Stimulated activated naive CD8-positive, alpha-beta T cell treated with anti-CD3 and anti-CD28 coated beads, Interleukin-15, Interleukin-2, amounts not matched to agents 100 ng/mL and 50 ng/mL, for 24 hours (primary cell): ENCODE measurements around the gene ANXA10.
"Not testable (repeated sequence)": the region's sequence is repeated elsewhere in the genome, so short reads cannot be mapped to it uniquely, and the experiment has no call there.

ENCODE experiments used
- H3K27ac Mint-ChIP-seq: one replicate; pipeline ENCODE4 v1.8.0; 2021; ENCODE audit warnings: mild to moderate bottlenecking, mixed read lengths
- H3K27me3 Mint-ChIP-seq: one replicate; pipeline ENCODE4 v1.8.0; 2021; ENCODE audit warnings: mixed read lengths
- H3K36me3 Mint-ChIP-seq: one replicate; pipeline ENCODE4 v1.8.0; 2021; ENCODE audit warnings: low read depth, mixed read lengths
- H3K4me1 Mint-ChIP-seq: one replicate; pipeline ENCODE4 v1.8.0; 2021; ENCODE audit warnings: low read depth, mixed read lengths
- H3K4me3 Mint-ChIP-seq: one replicate; pipeline ENCODE4 v1.8.0; 2021; ENCODE audit warnings: mild to moderate bottlenecking, mixed read lengths
- H3K9me3 Mint-ChIP-seq: one replicate; pipeline ENCODE4 v1.8.0; 2021; ENCODE audit warnings: mixed read lengths

Gene ANXA10

DNA sequence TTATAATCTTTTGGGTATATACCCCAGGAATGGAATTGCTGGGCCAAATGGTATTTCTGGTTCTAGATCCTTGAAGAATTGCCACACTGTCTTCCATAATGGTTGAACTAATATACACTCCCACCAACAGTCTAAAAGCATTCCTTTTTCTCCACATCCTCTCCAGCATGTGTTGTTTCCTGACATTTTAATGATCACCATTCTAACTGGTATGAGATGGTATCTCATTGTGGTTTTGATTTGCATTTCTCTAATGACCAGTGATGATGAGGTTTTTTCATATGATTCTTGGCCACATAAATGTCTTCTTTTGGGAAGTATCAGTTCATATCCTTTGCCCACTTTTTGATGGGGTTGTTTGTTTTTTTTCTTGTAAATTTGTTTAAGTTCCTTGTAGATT is 121.2 kb downstream of the ANXA10 start:
- peaks cover 58% of the 10 kb centered on the region for H3K36me3 Mint-ChIP-seq

GRCh38 chr4:168218645-168219044 is 126.3 kb downstream of the ANXA10 start:
- Mint-ChIP-seq H3K9me3 (peaks cover 10% of the 10 kb centered on the region), H3K4me3 (no peak overlapping the region), H3K4me1 (peaks cover 5% of the 10 kb centered on the region), H3K27ac (no peak overlapping the region), H3K36me3 (peaks cover 89% of the 10 kb centered on the region), H3K27me3 (no peaks in the 10 kb centered on the region)

More for the DNA sequence above, 121.2 kb downstream of the ANXA10 start:
- not testable (repeated sequence) for H3K27ac Mint-ChIP-seq, H3K4me1 Mint-ChIP-seq, H3K27me3 Mint-ChIP-seq, H3K4me3 Mint-ChIP-seq
- H3K9me3 Mint-ChIP-seq: peaks cover 17% of the 10 kb centered on the region

DNA sequence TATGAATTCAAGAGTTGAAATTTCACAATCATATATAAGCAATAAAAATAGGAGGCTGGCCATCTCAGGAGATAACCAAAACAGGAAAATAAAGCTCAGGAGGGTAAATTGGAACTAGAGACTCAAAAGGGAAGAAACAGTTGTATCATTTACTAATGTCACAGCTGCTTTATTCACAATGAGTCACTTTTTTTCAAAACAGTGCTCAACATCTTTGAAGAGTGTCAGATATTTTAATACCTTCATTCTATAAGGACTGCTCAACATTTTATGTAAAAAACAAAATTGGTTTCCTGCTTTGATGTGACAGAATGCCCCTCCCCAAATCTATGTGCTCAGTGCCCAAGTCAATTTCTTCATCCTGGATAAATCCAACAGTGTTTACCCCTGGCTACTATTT is 128.6 kb downstream of the ANXA10 start:
- Mint-ChIP-seq H3K4me1 (peaks cover 5% of the 10 kb centered on the region), H3K27ac (no peak overlapping the region), H3K4me3 (no peak overlapping the region), H3K9me3 (peaks cover 6% of the 10 kb centered on the region), H3K27me3 (no peaks in the 10 kb centered on the region), H3K36me3 (peaks cover 81% of the 10 kb centered on the region)

DNA sequence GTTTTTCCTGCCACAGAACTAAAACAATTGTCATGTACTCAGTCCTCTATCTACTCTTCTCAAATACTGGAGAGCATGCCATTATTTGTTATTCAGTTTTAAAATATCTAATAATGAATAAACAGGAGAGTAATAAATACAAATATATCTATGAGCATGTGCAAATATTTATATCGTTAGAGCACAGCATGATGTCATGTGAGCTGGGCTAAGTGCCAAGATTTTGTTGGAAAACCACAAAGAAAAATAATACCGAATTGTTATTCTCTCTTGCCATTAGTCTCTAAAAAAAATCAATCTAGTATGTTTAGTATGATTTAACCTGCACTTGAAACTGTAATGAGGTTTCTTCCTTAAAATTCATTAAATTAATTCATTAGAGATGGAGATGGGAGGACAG is 129.0 kb downstream of the ANXA10 start:
- no peaks in the 10 kb centered on the region for H3K27me3 Mint-ChIP-seq
- H3K9me3 Mint-ChIP-seq: peaks cover 6% of the 10 kb centered on the region
- peaks cover 77% of the 10 kb centered on the region for H3K36me3 Mint-ChIP-seq
- peaks cover 5% of the 10 kb centered on the region for H3K4me1 Mint-ChIP-seq
- no peak overlapping the region for H3K4me3 Mint-ChIP-seq
- no peak overlapping the region for H3K27ac Mint-ChIP-seq
